NCI-H446 treated with DMSO at 0.1 percent for 48 hours (cell line): ENCODE results near the gene B9D2.
"Not testable (repeated sequence)": the region's sequence is repeated elsewhere in the genome, so short reads cannot be mapped to it uniquely, and the experiment has no call there.

Experiments
- DNase-seq: peaks from one replicate; lab custom pipeline; 2025; lab: John Stamatoyannopoulos, UW

B9D2 gene

DNA sequence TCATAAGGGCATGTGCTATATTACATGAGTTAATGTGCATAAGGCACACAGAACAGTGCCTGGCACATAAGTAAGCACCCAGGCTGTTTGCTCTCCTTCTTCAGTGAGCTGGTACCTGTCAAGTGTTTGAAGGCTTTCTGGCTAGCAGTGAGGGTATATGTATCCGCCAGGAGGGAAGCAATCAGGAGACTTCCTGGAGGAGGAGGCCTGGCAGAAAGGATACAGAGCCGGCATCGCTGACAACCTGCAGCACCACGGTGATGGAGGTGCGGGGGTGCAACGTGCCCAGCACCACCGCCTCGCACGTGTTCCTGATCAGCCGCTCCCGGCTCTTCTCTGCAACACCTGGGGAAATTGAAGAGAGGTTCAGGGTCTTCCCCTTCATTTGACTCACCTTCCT, 27.7 kb upstream of the B9D2 start:
- DNase-seq = no peak

DNA sequence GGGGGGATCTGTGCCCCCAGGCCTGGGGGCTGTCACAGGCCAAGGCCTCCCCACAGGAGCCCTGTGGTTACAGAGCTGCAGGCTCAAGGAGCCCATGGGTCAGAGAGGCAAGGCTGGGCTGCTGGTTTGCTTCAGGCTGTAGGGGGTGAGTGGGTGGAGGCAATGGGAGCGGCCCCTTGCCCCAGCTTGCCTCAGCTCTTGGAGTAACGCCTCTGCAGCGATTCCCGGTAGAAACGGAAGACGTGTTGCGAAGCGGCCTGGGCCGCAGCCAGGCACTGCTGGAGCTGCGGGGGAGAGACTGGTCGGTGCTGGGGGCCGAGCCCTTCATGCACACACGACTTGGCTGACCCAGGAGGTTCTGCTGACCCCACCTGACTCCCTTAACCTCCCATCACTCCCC, 22.5 kb upstream of the B9D2 start:
- no peak for DNase-seq

DNA sequence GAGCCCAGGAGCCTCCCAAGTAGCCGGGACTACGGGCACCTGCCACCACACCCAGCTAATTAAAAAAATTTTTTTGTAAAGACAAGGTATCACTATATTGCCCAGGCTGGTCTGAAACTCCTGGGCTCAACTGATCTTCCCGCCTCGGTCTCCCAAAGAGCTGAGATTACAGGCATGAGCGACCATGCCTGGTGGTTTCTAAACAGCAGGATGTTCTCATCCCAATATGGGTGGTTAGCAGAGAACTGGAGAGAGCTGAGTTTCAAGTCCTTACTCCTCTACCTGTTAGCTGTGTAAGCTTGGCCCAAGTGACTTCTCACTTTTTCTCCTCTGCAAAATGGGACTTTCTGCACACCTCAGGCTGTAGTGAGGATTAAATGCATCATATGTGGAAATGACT, 20.4 kb upstream of the B9D2 start:
- DNase-seq = no peak

DNA sequence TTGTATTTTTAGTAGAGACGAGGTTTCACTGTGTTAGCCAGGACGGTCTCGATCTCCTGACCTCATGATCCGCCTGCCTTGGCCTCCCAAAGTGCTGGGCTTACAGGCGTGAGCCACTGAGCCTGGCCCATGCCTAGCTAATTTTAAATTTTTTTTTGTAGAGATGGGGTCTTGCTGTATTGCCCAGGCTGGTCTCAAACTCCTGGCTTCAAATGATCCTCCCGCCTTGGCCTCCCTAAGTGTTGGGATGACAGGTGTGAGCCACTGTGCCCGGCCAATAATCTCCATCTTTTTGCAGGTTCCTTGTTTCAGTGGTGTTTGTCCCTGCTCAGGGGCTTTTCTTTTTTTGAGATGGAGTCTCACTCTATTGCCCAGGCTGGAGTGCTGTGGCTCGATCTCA, 17.6 kb upstream of the B9D2 start:
- not testable (repeated sequence) for DNase-seq

DNA sequence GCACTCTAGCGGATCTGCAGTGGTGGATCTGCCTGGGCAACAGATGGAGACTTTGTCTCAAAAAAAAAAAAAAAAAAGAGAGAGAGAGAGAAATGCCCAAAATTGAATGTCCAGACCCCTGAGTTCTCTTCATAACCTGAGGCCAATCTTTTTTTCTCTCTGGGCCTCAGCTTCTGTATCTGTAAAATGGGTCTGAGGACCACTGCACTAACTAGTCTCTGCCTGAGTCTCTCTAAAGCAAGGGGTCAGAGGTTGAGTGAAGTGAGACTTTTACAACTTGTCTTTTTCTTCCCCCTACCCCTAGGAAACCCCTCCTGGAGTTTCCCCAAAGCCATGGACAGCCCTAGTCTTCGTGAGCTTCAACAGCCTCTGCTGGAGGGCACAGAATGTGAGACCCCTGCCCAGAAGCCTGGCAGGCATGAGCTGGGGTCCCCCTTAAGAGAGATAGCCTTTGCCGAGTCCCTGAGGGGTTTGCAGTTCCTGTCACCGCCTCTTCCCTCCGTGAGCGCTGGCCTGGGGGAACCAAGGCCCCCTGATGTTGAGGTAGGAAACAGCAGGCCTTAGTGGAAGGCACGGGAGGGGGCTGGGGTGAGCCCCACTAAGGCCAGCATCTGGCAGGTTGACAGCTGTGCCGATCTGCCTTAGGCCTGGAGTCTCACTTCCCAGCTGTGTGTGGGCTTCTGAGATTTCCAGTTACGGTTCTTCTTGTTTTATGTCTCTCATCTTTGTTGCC, 14.2 kb upstream of the B9D2 start:
- DNase-seq = no peak

DNA sequence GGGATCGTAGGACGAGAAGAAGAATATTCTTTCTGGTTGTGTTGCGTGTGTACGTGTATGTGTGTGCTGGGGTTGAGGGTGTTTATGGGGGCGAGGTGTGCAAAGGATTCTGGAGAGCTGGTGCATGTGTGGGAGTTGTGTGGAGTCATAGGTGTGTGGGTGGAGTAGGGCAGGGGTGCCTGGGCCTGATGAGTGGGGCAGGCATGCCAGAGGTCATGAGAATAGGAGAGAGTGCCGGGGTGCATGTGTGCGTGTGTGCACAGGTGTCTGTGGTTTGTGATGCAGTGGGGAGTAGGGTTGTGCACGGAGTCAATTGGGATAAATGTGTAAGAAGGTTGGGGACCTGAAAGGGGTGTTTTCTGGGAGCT, 13.0 kb upstream of the B9D2 start:
- no peak for DNase-seq

DNA sequence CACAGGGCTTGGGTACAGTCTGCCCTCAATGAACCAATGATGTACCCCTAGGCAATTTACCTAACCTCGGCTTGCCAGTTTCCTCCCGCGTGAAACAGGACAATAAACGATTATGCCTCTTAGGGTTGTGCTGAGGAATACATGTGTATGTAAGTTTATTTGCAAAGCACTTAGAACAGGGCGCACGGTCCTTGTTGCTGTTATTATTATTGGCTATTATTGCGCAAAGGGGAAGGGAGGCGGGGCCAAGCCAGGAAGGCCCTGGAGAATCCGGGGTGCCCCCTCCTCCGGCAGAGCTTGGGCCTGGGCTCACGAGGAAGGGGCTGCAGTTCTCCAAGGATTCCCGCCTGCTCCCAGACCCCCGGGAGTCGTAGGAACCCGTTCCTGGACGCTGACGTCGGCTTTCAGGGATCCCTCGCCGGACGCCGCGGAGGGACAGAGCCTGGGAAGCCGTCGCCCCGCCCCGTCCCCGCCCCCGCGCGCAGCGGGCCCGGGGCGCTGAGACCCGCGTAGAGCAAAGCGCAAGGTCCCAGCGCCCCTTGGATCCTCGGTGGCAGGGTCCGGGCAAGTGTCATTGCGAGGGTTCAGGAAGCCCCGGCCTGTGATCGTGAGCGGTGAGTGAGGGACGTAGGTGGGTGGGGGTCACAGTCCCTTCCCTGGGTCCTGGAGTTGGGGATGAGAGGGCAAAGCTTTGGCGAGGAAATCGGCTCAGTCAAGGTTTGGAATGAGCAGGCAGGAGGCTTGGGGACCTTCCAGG, 12.5 kb upstream of the B9D2 start, which contains the start of gene TMEM91:
TSS of gene TMEM91 (plus strand) at position 293 of the 757 bp plus-strand sequence. CDS start 1,777 bp downstream, outside the sequence.
- DNase-seq = no peak

DNA sequence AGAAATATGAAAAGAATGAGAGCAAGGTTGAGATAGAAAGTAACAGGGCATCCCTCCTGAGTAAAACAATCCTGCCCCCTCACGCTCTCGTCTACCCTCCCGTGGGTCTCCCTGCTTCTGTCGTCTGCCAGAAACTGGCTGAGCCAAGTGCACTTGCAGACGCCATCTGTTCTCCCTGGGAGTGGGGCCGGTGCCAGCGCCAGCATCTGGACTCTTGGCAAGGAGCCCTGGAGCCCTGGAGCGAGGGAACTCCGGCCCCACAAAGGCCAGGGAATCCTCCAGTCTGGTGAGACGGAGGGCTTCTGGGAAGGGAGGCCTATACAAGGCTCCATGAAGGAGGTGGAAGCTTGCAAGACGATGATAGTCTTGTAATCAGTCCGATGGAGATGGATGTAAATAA, 10.0 kb upstream of the B9D2 start:
- peak; percentile 90 for DNase-seq

DNA sequence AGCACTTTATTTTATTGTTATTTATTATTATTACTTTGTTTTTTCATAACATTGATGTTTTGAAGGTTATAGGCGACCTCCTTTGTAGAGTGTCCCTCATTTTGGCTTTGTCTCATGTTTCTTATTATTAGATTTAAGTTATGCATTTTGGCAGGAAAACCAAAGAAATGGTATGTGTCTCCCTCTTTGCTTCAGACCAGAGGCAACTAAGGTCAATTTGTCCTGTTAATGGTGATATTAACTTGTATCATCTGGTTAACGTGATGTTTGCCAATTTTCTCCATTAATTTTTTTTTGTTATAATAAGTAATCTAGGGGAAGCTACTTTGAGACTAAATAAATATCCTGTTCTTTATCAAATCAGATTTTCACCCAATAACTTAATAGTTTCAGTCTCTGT, 8.6 kb upstream of the B9D2 start:
- DNase-seq = no peak

DNA sequence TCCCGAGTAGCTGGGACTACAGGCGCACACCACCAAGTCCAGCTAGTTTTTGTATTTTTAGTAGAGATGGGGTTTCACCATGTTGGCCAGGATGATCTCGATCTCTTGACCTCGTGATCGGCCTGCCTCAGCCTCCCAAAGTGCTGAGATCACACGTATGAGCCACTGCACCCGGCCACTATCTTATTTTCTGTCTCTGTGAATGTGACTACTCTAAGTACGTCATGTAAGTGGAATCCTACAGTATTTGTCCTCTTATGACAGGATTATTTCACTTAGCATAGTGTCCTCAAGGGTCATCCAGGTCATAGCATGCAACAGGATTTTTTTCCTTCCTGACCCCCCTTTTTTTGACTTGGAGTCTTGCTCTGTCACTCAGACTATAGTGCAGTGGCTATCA, 7.6 kb upstream of the B9D2 start:
- no peak for DNase-seq

DNA sequence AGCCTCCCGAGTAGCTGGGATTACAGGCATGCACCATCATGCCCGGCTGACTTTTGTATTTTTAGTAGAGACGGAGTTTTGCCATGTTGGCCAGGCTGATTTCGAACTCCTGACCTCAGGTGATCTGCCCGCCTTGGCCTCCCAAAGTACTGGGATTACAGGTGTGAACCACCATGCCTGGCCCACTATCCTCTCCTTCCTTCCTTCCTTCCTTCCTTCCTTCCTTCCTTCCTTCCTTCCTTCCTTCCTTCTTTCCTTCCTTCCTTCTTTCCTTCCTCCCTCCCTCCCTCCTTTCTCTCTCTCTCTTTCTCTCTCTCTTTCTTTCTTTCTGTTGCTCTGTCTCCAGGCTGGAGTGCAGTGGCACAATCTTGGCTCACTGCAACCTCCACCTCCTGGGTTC, 7.2 kb upstream of the B9D2 start:
- not testable (repeated sequence) for DNase-seq

DNA sequence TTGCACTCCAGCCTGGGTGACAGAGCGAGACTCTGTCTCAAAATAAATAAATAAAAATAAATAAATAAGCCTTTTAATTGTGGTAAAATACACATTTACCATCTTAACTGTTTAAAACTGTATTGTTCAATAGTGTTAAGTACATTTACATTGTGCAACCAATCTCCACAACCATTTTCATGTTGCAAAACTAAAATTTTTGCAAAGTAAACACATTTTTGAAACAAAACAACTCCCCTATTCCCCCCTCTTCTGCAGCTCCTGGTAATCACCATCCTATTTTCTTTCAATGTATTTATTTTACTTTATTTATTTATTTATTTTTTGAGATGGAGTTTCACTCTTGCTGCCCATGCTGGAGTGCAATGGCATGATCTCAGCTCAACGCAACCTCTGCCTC, 5.8 kb upstream of the B9D2 start:
- DNase-seq = no peak

DNA sequence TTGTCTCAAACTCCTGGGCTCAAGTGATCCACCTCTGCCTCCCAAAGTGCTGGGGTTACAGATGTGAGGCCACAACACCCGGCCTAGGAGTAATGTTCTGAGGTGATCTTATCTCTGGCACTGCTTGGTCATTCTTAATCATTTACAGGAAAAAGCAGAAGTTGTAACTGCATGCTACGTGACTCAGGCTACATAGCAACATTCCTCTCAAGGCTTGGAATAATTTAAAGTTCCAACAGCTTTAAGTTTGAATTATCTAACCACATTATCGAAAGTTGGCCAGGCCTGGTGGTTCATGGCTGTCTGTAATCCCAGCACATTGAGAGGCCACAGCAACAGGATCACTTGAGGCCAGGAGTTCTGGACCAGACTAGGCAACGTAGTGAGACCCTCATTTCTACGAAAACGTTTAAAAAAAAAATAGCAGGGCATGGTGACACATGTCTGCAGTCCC, 3.9 kb upstream of the B9D2 start:
- no peak for DNase-seq

DNA sequence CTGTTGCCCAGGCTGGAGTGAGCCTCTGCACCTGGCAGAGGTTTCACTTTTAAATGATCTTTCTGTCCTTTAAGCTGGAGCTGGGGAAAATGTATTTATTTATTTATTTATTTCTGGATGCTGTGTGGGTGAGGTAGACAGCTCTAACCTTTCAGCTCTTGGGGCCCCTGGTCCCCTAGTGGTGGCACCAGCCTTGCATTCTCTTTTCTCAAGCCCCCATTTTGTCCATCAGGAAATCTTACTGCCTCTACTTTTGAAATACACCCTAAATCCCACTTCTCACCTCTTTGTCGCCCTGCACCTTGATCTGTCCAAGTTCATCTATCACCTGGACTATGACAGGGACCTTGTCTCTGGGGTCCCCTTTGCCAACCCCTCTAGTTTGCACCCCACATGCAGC, 2.1 kb upstream of the B9D2 start:
- DNase-seq = no peak

DNA sequence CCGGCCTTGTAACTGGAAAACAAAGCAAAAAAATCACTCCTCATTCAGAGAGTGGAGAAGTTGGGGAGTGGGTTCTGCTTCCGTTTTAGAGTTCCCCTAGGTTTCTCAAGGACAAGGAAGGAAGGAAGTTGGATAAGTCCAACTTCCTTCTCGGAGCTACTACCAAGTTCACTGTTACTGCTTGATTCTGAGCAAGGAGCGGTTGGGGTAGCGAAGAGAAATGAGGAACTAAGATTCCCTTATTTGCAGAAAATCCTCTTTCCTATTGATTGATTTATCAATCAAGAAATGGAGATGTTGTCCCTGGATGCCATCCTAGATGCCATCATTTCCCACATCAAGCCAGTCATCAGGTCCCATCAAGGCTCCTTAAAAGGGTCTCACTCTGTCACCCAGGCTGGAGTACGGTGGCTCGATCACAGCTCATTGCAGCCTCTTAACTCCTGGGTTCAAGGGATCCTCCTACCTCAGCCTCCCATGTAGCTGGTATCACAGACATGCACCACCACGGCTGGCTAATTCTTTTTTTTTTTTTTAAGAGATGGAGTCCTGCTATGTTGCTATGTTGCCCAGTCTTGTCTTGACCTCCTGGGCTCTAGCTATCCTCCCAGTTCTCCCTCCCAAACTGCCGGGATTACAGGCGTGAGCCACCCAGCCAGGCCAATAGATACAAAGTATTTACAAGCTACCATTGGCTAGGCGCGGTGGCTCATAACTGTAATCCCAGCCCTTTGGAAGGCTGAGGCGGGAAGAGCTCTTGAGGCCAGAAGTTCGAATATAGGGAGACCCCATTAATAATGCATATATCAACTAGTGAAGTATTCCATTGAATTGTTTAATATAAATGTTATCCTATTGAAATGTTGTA, 809 bp upstream of the B9D2 start:
- DNase-seq = no peak

DNA sequence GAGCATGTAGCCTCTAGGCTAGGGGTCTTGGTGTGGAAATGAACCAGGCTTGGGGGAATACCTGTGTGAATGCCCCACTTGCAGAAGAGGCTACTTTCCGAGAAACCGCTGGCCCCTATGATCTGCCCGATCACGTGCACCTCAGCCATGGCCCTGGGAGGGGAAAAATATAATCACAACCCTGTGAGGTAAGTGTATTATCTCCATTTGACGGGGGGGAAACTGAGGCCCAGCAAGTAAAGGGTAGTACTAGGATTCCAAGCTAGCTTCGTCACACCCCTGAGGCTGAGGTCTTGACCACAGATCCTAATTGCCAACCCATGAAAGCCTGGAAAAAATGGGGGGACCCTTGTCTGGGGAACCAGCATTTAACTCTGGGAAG, 587 bp downstream of the B9D2 start:
- no peak for DNase-seq

DNA sequence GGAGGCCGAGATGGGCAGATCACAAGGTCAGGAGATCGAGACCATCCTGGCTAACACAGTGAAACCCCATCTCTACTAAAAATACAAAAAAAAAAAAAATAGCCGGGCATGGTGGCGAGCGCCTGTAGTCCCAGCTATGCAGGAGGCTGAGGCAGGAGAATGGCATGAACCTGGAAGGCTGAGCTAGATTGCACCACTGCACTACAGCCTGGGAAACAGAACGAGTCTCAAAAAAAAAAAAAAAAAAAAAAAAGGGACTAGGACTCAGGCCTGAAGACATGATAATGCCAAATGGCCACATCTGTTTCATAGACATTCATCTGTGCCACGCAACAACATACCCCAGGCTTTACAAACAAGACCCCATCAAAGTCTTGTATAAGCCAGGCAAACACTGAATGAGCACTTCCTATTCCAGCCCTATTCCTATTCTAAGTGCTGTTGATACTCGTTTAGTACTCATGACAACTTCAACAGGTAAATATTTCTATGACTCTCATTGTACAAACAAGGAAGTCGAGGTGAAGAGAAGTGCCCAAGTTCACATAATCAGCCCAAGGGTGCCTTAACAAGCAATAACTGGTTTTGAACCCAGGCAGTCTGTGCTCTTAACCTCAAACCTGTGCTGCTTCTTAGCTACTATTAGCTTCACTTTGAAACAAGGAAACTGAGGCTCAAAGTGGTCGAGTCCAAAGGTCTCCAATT, 1.7 kb downstream of the B9D2 start:
- no peak for DNase-seq

DNA sequence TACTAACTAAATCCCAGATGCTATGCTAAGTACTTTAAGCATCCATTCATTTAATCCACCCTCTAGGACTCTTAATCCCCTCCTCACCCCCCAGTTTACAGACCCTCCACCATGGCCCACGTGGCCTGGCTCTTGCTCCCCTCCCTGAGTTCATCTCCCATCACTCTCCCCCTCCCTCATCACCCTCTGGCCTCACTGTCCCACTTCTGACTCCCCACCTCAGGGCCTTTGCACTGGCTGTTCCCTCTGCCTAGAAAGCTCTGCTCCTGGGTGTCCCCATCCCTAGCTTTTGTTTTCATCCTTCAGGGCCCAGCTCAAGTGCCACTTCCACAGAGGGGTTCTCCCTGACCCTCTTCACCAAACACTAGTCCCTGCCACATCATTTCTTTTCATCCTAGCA, 4.2 kb downstream of the B9D2 start:
- no peak for DNase-seq

DNA sequence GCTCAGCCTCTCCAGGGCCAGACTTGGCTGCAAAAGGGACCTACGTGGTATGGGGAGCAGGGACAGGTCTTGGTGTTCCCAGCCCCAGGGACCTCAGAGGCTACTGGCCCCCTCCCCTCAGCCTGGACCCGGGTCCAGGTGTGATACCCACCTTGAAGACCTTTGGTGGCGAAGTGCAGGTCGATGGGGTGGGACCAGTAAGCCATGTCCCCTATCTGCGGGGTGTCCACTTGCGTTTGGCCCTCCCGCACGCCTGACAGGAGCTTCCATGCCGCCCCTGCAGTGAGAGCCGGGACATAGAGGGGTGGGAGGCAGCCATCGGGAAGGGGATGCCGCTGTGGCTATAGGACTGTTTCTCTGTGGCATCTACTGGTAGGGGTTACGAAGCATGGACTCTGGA, 6.2 kb downstream of the B9D2 start:
- DNase-seq = no peak

DNA sequence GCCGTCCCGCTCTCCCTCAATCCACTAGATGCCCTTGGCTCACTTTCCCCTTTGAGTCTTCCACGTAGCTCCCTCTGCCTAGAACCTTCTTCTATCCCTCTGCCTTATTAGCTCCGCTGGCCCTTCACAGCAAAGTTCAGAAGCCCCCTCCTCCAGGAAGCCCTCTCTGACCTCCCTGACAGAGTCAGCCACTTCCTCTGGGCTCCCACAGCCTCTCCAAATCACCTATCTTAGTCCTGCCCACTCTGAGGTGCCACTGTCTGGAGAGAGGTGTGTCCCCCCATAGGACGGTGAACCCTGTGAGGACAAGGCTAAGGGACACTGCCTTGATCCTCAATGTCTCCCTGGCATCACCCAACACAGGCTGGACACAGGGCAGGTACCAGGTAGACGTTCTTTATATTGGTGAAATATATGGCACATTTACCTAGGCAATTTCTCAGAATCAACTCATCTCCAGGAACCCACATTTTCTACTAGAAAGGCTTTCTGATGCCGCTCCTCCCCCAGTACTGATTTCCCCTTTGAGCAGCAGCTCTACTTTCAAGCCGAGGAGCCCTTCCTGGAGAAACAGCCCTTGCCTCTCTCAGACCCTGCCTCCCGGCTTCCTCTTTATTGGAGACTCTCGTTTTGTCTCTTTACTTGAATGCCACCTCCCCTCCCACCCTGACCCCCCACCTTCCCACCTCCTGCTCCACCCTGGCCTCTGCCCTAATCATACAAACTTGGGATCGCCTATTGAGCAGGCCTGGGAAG, 6.8 kb downstream of the B9D2 start:
- no peak for DNase-seq

DNA sequence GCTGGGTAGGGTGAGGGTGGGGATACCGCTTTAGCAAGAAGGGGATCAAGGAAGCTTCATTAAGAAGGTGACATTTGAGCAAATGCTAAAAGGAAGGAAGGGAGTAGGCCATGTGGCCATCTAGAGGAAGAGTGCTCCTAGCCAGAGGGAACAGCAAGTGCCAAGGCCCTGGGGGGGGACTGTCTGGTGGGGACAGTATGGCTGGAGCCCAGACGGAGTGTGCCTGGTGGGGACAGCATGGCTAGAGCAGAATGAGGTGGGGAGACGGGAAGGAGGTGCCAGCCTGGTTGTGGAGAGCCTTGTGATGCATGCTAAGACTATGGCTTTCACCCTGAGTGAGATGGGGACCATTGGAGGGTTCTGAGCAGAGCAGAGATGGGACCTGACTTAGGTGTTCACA, 8.1 kb downstream of the B9D2 start:
- DNase-seq = no peak
